Large intestine (tissue), 12 donors: ENCODE data around the gene FOXJ1. TPM values are rescaled to one million over a fixed set of nuclear protein-coding genes. Genes with fewer than 3 reads are reported as not detected.
"Not testable (repeated sequence)": the region's sequence is repeated elsewhere in the genome, so short reads cannot be mapped to it uniquely, and the experiment has no call there.

Source experiments
- DNase-seq, 2 donors: peaks; one replicate each; pipeline versions ENCODE4 v3.0.0 to v3.0.0-alpha.2; 2013
- H3K27ac ChIP-seq: one replicate; pipeline ENCODE4 v1.5.1; 2013; ENCODE audit warnings: low read length
- H3K27me3 ChIP-seq: 2 replicates; pipeline ENCODE4 v1.6.1; 2013; ENCODE audit warnings: low read length; ENCODE audit not compliant: control insufficient read depth, insufficient read depth
- H3K36me3 ChIP-seq: 2 replicates; pipeline ENCODE4 v1.6.1; 2013; ENCODE audit warnings: low read length; ENCODE audit not compliant: control insufficient read depth, insufficient read depth
- H3K4me1 ChIP-seq: one replicate; pipeline ENCODE4 v1.6.1; 2013; ENCODE audit warnings: low read length; ENCODE audit not compliant: control insufficient read depth, insufficient read depth
- H3K4me3 ChIP-seq: one replicate; pipeline ENCODE4 v1.5.1; 2013; ENCODE audit warnings: low read length
- H3K9me3 ChIP-seq: one replicate; pipeline ENCODE4 v1.6.1; 2013; ENCODE audit warnings: mild to moderate bottlenecking, low read depth, low read length, moderate library complexity; ENCODE audit not compliant: control insufficient read depth
- WGBS: methylation state at CpG from one replicate; pipeline ENCODE4 v1.1.5; 2013; ENCODE audit warnings: low lambda C conversion rate; ENCODE audit not compliant: insufficient coverage; 5-methylcytosine and 5-hydroxymethylcytosine counted together
- long read RNA-seq, 11 donors: transcript quantifications; one replicate each; lab custom pipeline, GENCODE V29; 2026
- polyA plus RNA-seq: library from polyadenylated mRNA; unstranded; fragments of 120-200 nt; gene quantifications from one replicate; pipeline ENCODE4 v1.2.1, GENCODE V29; 2013

FOXJ1 gene
- 1.2 TPM for polyA plus RNA-seq
- long read RNA-seq, donor 1: 0 reads
- long read RNA-seq, donor 2: 0 reads
- long read RNA-seq, donor 3: 0 reads
- long read RNA-seq, donor 4: 0 reads
- long read RNA-seq, donor 5, partial matches to known transcripts: 0 of 1 reads
- long read RNA-seq, donor 5, other reads (novel, unspliced or antisense): 0 of 1 reads
- long read RNA-seq, donor 6: 0 reads
- long read RNA-seq, donor 7: 0 reads
- long read RNA-seq, donor 8: 0 reads
- long read RNA-seq, donor 9: 0 reads
- long read RNA-seq, donor 10: 0 reads
- long read RNA-seq, donor 11: 0 reads

- peaks cover 33% of the 10 kb centered on the region for H3K4me1 ChIP-seq
- 60% methylated on average over 1 of the region's 59 CpGs for WGBS
- H3K27ac ChIP-seq: no peak within 1 kb of the TSS
- H3K4me3 ChIP-seq: peak within 1 kb of the TSS; percentile 48
- H3K27me3 ChIP-seq: peaks cover 41% of the 10 kb centered on the region
- peaks cover 12% of the 10 kb centered on the region for H3K36me3 ChIP-seq
- H3K9me3 ChIP-seq: peaks cover 5% of the 10 kb centered on the region
- peak; percentile 90 to 91 for DNase-seq
Measured at GRCh38 chr17:76141212-76142038, at the start of gene FOXJ1. Gene FOXJ1, minus strand, starts transcription at chr17:76141245. Its CDS starts 850 bp downstream, at chr17:76140395.

GRCh38 chr17:76189741-76190140, 48.7 kb upstream of the FOXJ1 start:
- no peak overlapping the region for H3K4me3 ChIP-seq
- no peak overlapping the region for H3K27ac ChIP-seq
- no peaks in the 10 kb centered on the region for H3K4me1 ChIP-seq
- DNase-seq: no peak
- WGBS: 80% methylated on average over 1 of the region's 4 CpGs
- H3K9me3 ChIP-seq: no peaks in the 10 kb centered on the region
- H3K36me3 ChIP-seq: no peaks in the 10 kb centered on the region
- no peaks in the 10 kb centered on the region for H3K27me3 ChIP-seq

- Histone ChIP-seq H3K27ac (no peak overlapping the region), H3K4me3 (no peak overlapping the region), H3K27me3 (no peaks in the 10 kb centered on the region), H3K4me1 (no peaks in the 10 kb centered on the region), H3K9me3 (no peaks in the 10 kb centered on the region), H3K36me3 (no peaks in the 10 kb centered on the region)
- no peak for DNase-seq
- WGBS: 89% methylated on average over 1 of the region's 4 CpGs
Measured at GRCh38 chr17:76189247-76189646, 48.2 kb upstream of the FOXJ1 start.

GRCh38 chr17:76188213-76189016, 47.4 kb upstream of the FOXJ1 start:
- Histone ChIP-seq H3K36me3 (no peaks in the 10 kb centered on the region), H3K27ac (no peak overlapping the region), H3K4me3 (no peak overlapping the region), H3K4me1 (no peaks in the 10 kb centered on the region), H3K27me3 (no peaks in the 10 kb centered on the region), H3K9me3 (no peaks in the 10 kb centered on the region)
- WGBS: no CpG with 5 or more reads among the region's 4 CpGs
- DNase-seq: no peak

GRCh38 chr17:76186774-76187173, 45.7 kb upstream of the FOXJ1 start:
- H3K27ac ChIP-seq, DNase-seq, H3K4me3 ChIP-seq, H3K36me3 ChIP-seq, H3K27me3 ChIP-seq, H3K9me3 ChIP-seq, H3K4me1 ChIP-seq: not testable (repeated sequence)
- 100% methylated on average over 1 of the region's 2 CpGs for WGBS

- no peak for DNase-seq
- Histone ChIP-seq H3K9me3 (no peaks in the 10 kb centered on the region), H3K27ac (no peak overlapping the region), H3K36me3 (no peaks in the 10 kb centered on the region), H3K27me3 (no peaks in the 10 kb centered on the region), H3K4me1 (peaks cover 3% of the 10 kb centered on the region), H3K4me3 (no peak overlapping the region)
- no CpG with 5 or more reads among the region's 2 CpGs for WGBS
Measured at GRCh38 chr17:76184290-76184689, 43.2 kb upstream of the FOXJ1 start.

- Histone ChIP-seq H3K9me3 (no peaks in the 10 kb centered on the region), H3K4me1 (peaks cover 3% of the 10 kb centered on the region), H3K4me3 (no peak overlapping the region), H3K27me3 (no peaks in the 10 kb centered on the region), H3K27ac (no peak overlapping the region), H3K36me3 (no peaks in the 10 kb centered on the region)
- DNase-seq: peak; percentile 92
- WGBS: 100% methylated on average over 1 of the region's 11 CpGs
Measured at GRCh38 chr17:76182016-76182764, 41.1 kb upstream of the FOXJ1 start.

- no peaks in the 10 kb centered on the region for H3K36me3 ChIP-seq
- H3K9me3 ChIP-seq: no peaks in the 10 kb centered on the region
- H3K27me3 ChIP-seq: no peaks in the 10 kb centered on the region
- H3K4me3 ChIP-seq: no peak overlapping the region
- peaks cover 3% of the 10 kb centered on the region for H3K4me1 ChIP-seq
- WGBS: no CpG with 5 or more reads among the region's 6 CpGs
- H3K27ac ChIP-seq: no peak overlapping the region
- no peak for DNase-seq
Measured at GRCh38 chr17:76179496-76180467, 38.7 kb upstream of the FOXJ1 start.

- no peaks in the 10 kb centered on the region for H3K9me3 ChIP-seq
- no peak overlapping the region for H3K4me3 ChIP-seq
- H3K4me1 ChIP-seq: peaks cover 8% of the 10 kb centered on the region
- DNase-seq: no peak
- H3K36me3 ChIP-seq: no peaks in the 10 kb centered on the region
- WGBS: no CpG with 5 or more reads among the region's 10 CpGs
- no peak overlapping the region for H3K27ac ChIP-seq
- H3K27me3 ChIP-seq: no peaks in the 10 kb centered on the region
Measured at GRCh38 chr17:76178124-76178523, 37.1 kb upstream of the FOXJ1 start.
